ENCODE measurements around the gene SHISA6. TPM values are rescaled to one million over a fixed set of nuclear protein-coding genes. Genes with fewer than 3 reads are reported as not detected.

SHISA6 gene
- total RNA-seq, 2 donors from 2014 or later, result 0.07 TPM; not detected in 1

DNA sequence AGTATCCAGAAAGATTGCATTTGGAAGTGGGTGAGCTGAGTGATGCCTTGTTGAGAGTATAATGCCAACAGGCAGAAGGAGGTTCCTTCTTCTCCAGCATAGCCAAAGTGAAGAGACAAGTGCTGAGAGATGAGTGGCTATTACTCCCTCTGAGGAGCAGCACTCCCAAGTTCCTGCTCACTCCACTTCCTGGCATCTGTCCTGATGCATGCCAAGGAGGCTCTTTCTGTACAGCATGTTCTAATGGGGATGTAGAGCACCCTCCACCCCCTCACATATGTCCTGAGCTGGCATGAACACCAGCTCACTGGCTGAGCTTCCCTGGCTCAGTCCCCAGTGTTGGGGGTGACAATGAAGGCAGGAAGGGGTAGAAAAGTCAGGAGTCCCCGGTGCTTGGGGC lies 313.0 kb downstream of the SHISA6 start:
- no peaks in the 10 kb centered on the region for H3K4me1 ChIP-seq
- no peak for DNase-seq (ENCODE audit: low spot score)
- no peaks in the 10 kb centered on the region for H3K36me3 ChIP-seq
- TF ChIP-seq CTCF (IDR thresholded peaks at IDR 0.05), result no peak
- H3K27ac ChIP-seq, result no peak overlapping the region
- H3K4me3 ChIP-seq, result no peak overlapping the region
- no peaks in the 10 kb centered on the region for H3K9me3 ChIP-seq
- H3K27me3 ChIP-seq, result no peaks in the 10 kb centered on the region

DNA sequence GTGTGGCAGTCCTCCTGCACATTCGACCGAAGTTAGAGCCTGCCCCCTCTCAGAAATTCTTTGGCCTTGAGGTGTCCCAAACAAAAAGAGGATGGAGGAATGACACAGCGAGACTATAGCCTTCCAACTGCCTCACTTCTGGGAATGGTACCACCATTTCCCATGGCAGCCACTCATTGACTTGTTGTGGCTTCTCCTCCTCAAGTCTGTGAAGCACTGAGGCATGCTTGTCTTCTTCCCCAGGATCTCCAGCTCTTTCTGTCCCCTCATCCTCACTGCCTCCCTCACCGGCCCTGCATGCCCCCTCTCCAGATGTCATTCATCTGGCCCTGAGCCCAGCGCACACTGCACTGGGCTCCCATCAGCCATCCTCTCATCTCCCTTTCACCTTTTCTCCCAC lies 313.5 kb downstream of the SHISA6 start:
- Histone ChIP-seq H3K4me3 (no peak overlapping the region), H3K27me3 (no peaks in the 10 kb centered on the region), H3K27ac (no peak overlapping the region), H3K4me1 (no peaks in the 10 kb centered on the region), H3K9me3 (no peaks in the 10 kb centered on the region), H3K36me3 (no peaks in the 10 kb centered on the region)
- TF ChIP-seq CTCF (IDR thresholded peaks at IDR 0.05), result no peak
- no peak for DNase-seq (ENCODE audit: low spot score)

GRCh38 chr17:11555530-11555929 lies 314.5 kb downstream of the SHISA6 start:
- H3K4me1 ChIP-seq, result no peaks in the 10 kb centered on the region
- H3K9me3 ChIP-seq, result no peaks in the 10 kb centered on the region
- TF ChIP-seq CTCF (IDR thresholded peaks at IDR 0.05), result no peak
- H3K27ac ChIP-seq, result no peak overlapping the region
- no peak for DNase-seq (ENCODE audit: low spot score)
- no peaks in the 10 kb centered on the region for H3K36me3 ChIP-seq
- H3K4me3 ChIP-seq, result no peak overlapping the region
- no peaks in the 10 kb centered on the region for H3K27me3 ChIP-seq

- Histone ChIP-seq H3K36me3 (no peaks in the 10 kb centered on the region), H3K27ac (no peak overlapping the region), H3K4me1 (no peaks in the 10 kb centered on the region), H3K9me3 (no peaks in the 10 kb centered on the region), H3K27me3 (no peaks in the 10 kb centered on the region), H3K4me3 (no peak overlapping the region)
- DNase-seq (ENCODE audit: low spot score), result no peak
- no peak for TF ChIP-seq CTCF (IDR thresholded peaks at IDR 0.05)
These were observed 316.9 kb downstream of the SHISA6 start for GRCh38 chr17:11557727-11558452.

- H3K4me1 ChIP-seq, result no peaks in the 10 kb centered on the region
- DNase-seq (ENCODE audit: low spot score), result no peak
- H3K27ac ChIP-seq, result no peak overlapping the region
- no peaks in the 10 kb centered on the region for H3K36me3 ChIP-seq
- no peak for TF ChIP-seq CTCF (IDR thresholded peaks at IDR 0.05)
- H3K27me3 ChIP-seq, result no peaks in the 10 kb centered on the region
- no peak overlapping the region for H3K4me3 ChIP-seq
- no peaks in the 10 kb centered on the region for H3K9me3 ChIP-seq
These were observed 317.7 kb downstream of the SHISA6 start for GRCh38 chr17:11558681-11559234.

GRCh38 chr17:11559601-11560000 lies 318.6 kb downstream of the SHISA6 start:
- H3K27ac ChIP-seq, result no peak overlapping the region
- H3K4me3 ChIP-seq, result no peak overlapping the region
- TF ChIP-seq CTCF (IDR thresholded peaks at IDR 0.05), result no peak
- H3K4me1 ChIP-seq, result no peaks in the 10 kb centered on the region
- DNase-seq (ENCODE audit: low spot score), result no peak
- H3K27me3 ChIP-seq, result no peaks in the 10 kb centered on the region
- H3K36me3 ChIP-seq, result no peaks in the 10 kb centered on the region
- no peaks in the 10 kb centered on the region for H3K9me3 ChIP-seq
